Stimulated activated CD4-positive, alpha-beta T cell treated with anti-CD3 and anti-CD28 coated beads, Interleukin-1b, Interleukin-23, amount 100 ng/mL, for 4 hours (primary cell): ENCODE data around the gene JMJD6.
A peak's percentile ranks its signal among the peaks of the same experiment; 100 is the strongest.

Source experiments
- DNase-seq, 2 donors: peaks; one replicate each; pipeline ENCODE4 v3.0.0-alpha.2; 2020; ENCODE audit warnings: low read depth in 2 of 2

The JMJD6 gene

GRCh38 chr17:76679239-76679638 lies 47.2 kb downstream of the JMJD6 start:
- DNase-seq: no peak

- DNase-seq: no peak
Observed at GRCh38 chr17:76678330-76678729, 48.1 kb downstream of the JMJD6 start.

- no peak for DNase-seq
Observed at GRCh38 chr17:76677406-76677805, 49.0 kb downstream of the JMJD6 start.

- DNase-seq: no peak
Observed at GRCh38 chr17:76676629-76677028, 49.8 kb downstream of the JMJD6 start.

GRCh38 chr17:76675648-76676047 lies 50.8 kb downstream of the JMJD6 start:
- no peak for DNase-seq

GRCh38 chr17:76674600-76674999 lies 51.8 kb downstream of the JMJD6 start:
- DNase-seq: no peak

- DNase-seq: no peak
Observed at GRCh38 chr17:76673729-76674128, 52.7 kb downstream of the JMJD6 start.

GRCh38 chr17:76672892-76673291 lies 53.5 kb downstream of the JMJD6 start:
- DNase-seq: no peak

GRCh38 chr17:76672270-76672851 lies 54.0 kb downstream of the JMJD6 start:
- no peak for DNase-seq

- no peak for DNase-seq
Observed at GRCh38 chr17:76671912-76672262, 54.5 kb downstream of the JMJD6 start.

GRCh38 chr17:76671123-76671911 lies 55.1 kb downstream of the JMJD6 start:
- DNase-seq: peak; percentile 95 to 97

GRCh38 chr17:76670718-76671122 lies 55.7 kb downstream of the JMJD6 start:
- no peak for DNase-seq

- no peak for DNase-seq
Observed at GRCh38 chr17:76670020-76670717, 56.2 kb downstream of the JMJD6 start.
